Measurements from ENCODE around the gene TIAM2. TPM values are rescaled to one million over a fixed set of nuclear protein-coding genes. Genes with fewer than 3 reads are reported as not detected.

TIAM2 gene
- total RNA-seq, 4 donors from 2014 or later = 4.2 to 12.7 (median 7.5) TPM

DNA sequence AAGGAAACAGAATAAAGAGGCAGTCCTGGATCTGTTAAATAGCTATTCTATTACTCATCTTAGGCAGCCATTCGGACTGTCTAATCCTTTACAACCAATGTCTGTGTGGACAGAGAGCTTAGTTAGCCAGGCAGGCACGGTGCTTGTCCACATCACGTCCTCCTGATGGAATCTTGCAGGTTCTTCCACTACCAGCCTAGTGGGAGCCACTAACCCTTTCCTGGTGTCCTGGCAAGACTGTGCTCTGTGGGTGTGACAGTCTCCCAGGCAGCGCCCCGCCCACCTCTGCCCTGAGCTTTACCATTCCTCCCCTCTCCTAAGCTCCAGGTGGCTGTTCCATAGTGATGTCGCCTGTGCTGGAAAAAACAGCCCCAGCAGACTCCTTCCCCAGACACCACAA is 190.4 kb downstream of the TIAM2 start:
- peak; percentile 52 for DNase-seq
- intact Hi-C loops (cut with DNase I; ENCODE audit: low total_unique reads) (no loop called here), in situ Hi-C loops (cut with MboI; ENCODE audit: low pct_ligation_motif_present in 1 of 4, low pct_unique_long_range_greater_than_20kb in 1 of 4, low sequenced_read_pairs in 3 of 4) (loop anchor here in 2 of 4 donors (10.0 to 25.0 kb wide), 2 partner anchors 59 to 498 kb away; no protein-coding TSS in a partner anchor)
- peaks cover 0 to 50% (median 22%) of the 10 kb centered on the region in 4 donors for H3K4me1 ChIP-seq
- WGBS, 2 donors (ENCODE audit: low coverage in 1 of 2) = 47 to 52% methylated on average over 3 to 6 of the region's 6 CpGs
- no peak for TF ChIP-seq POLR2A (IDR thresholded peaks at IDR 0.05)
- no peak for TF ChIP-seq CTCF (IDR thresholded peaks at IDR 0.05)
- no peak for TF ChIP-seq EP300 (IDR thresholded peaks at IDR 0.05; ENCODE audit: low read depth)
- TF ChIP-seq POLR2AphosphoS5 (IDR thresholded peaks at IDR 0.05) = no peak
- no peak overlapping the region for H3K4me3 ChIP-seq
- no peaks in the 10 kb centered on the region for H3K9me3 ChIP-seq
- H3K36me3 ChIP-seq = no peaks in the 10 kb centered on the region
- H3K27ac ChIP-seq = no peak overlapping the region
- H3K27me3 ChIP-seq = no peaks in the 10 kb centered on the region

DNA sequence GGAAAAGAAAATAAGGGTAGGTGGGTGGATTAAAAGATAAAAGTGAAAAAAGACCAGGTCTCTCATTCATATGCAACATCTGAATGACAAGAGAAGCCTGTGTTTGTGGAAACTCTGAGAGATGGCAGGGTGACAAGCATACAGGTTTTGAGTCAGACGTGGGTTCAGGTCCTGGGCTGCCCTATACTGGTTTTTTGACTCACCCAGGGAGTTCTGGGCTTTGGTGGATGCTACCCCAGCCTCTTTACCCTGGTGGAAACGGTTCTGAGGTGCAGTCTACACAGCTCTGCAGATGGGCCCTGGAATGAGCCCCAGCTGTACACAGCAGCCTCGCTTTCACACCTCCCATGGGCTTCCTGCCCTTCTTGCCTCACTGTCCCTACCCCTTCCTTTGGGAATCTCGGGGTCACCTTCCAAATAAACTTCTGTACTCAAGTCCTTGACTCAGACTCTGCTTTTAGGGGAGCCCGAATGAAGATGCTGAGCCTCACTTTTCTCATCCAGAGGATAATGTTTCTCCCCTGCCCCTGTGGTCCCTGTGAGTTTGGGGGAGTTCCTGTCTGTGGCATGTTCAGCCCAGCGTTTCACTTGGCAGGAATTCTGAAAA is 191.0 kb downstream of the TIAM2 start:
- TF ChIP-seq POLR2A (IDR thresholded peaks at IDR 0.05) = no peak
- no peak for TF ChIP-seq EP300 (IDR thresholded peaks at IDR 0.05; ENCODE audit: low read depth)
- TF ChIP-seq POLR2AphosphoS5 (IDR thresholded peaks at IDR 0.05) = no peak
- H3K36me3 ChIP-seq = no peaks in the 10 kb centered on the region
- peak overlapping the region in 1 of 4 donors; percentile 37 for H3K27ac ChIP-seq
- in situ Hi-C loops (cut with MboI; ENCODE audit: low pct_ligation_motif_present in 1 of 4, low pct_unique_long_range_greater_than_20kb in 1 of 4, low sequenced_read_pairs in 3 of 4) (loop anchor here in 2 of 4 donors (10.0 to 25.0 kb wide), 2 partner anchors 59 to 499 kb away; no protein-coding TSS in a partner anchor), intact Hi-C loops (cut with DNase I; ENCODE audit: low total_unique reads) (no loop called here)
- no peak for DNase-seq
- 50 to 61% methylated on average over 2 to 6 of the region's 6 CpGs for WGBS, 2 donors (ENCODE audit: low coverage in 1 of 2)
- no peak overlapping the region for H3K4me3 ChIP-seq
- H3K4me1 ChIP-seq = peaks cover 0 to 53% (median 22%) of the 10 kb centered on the region in 4 donors
- H3K27me3 ChIP-seq = no peaks in the 10 kb centered on the region
- H3K9me3 ChIP-seq = no peaks in the 10 kb centered on the region

- intact Hi-C loops (cut with DNase I; ENCODE audit: low total_unique reads) = no loop called here
- Histone ChIP-seq H3K9me3 (no peaks in the 10 kb centered on the region), H3K27ac (peak overlapping the region in 2 of 4 donors; percentile 26 to 37), H3K27me3 (no peaks in the 10 kb centered on the region), H3K36me3 (no peaks in the 10 kb centered on the region), H3K4me3 (no peak overlapping the region), H3K4me1 (peaks cover 0 to 53% (median 22%) of the 10 kb centered on the region in 4 donors)
- in situ Hi-C loops (cut with MboI; ENCODE audit: low pct_ligation_motif_present in 1 of 4, low pct_unique_long_range_greater_than_20kb in 1 of 4, low sequenced_read_pairs in 3 of 4) = loop anchor here in 2 of 4 donors (10.0 to 25.0 kb wide), 2 partner anchors 58 to 500 kb away; no protein-coding TSS in a partner anchor
- 57 to 65% methylated on average over 2 of the region's 2 CpGs for WGBS, 2 donors (ENCODE audit: low coverage in 1 of 2)
- no peak for DNase-seq
- TF ChIP-seq POLR2A (IDR thresholded peaks at IDR 0.05) (no peak), EP300 (IDR thresholded peaks at IDR 0.05; ENCODE audit: low read depth) (no peak), CTCF (IDR thresholded peaks at IDR 0.05) (no peak), POLR2AphosphoS5 (IDR thresholded peaks at IDR 0.05) (no peak)
Observed at GRCh38 chr6:155187106-155187505, 192.0 kb downstream of the TIAM2 start.

DNA sequence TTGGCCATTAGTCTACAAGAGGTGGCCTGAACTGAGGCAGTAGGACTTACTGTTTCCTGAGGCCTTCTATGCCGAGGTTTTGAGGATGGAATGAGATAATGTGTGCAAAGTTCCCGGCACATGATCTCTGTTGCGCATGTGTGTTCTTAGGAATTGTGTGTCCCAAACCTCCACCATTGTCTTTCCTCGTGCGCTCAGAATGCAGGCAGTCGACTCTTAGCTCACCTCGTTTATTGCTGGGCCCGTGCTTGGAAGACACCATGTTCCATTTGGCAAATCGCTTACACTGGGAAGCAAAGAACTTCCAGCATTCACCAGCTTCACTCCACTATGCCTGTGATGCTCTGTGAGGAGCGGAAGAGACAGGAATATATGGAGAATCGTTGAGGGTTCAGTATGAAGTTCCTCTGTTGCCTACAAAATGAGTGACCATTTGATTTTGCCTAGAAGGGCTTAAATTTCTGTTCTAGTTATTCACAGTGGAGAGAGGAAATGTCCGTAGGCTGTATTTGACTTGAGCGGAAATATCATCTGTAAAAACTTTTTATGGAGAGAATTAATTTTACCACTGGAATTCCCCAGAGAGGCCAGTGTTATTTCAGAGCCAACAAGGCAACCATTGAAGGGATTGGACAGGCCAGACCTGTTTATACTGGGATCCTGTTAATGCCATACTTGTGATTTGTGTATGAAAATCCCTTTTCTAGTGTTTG is 193.0 kb downstream of the TIAM2 start:
- Histone ChIP-seq H3K27me3 (no peaks in the 10 kb centered on the region), H3K4me1 (peaks cover 0 to 53% (median 22%) of the 10 kb centered on the region in 4 donors), H3K9me3 (no peaks in the 10 kb centered on the region), H3K36me3 (no peaks in the 10 kb centered on the region), H3K27ac (peak overlapping the region; percentile 62 to 73 (median 67)), H3K4me3 (no peak overlapping the region)
- DNase-seq = no peak
- no peak for TF ChIP-seq EP300 (IDR thresholded peaks at IDR 0.05; ENCODE audit: low read depth)
- no peak for TF ChIP-seq POLR2A (IDR thresholded peaks at IDR 0.05)
- TF ChIP-seq POLR2AphosphoS5 (IDR thresholded peaks at IDR 0.05) = no peak
- TF ChIP-seq CTCF (IDR thresholded peaks at IDR 0.05) = no peak
- intact Hi-C loops (cut with DNase I; ENCODE audit: low total_unique reads) (no loop called here), in situ Hi-C loops (cut with MboI; ENCODE audit: low pct_ligation_motif_present in 1 of 4, low pct_unique_long_range_greater_than_20kb in 1 of 4, low sequenced_read_pairs in 3 of 4) (loop anchor here in 2 of 4 donors (10.0 to 25.0 kb wide), 2 partner anchors 57 to 501 kb away; no protein-coding TSS in a partner anchor)
- 57 to 80% methylated on average over 4 to 13 of the region's 13 CpGs for WGBS, 2 donors (ENCODE audit: low coverage in 1 of 2)

Measured in transverse colon (tissue), 4 donors.